ENCODE results near the gene PALD1.

- TF ChIP-seq ZNF768 (CRISPR knock-in tag; IDR thresholded peaks at IDR 0.05) (no peak), PLRG1 (conservative IDR thresholded peaks at IDR 0.05) (no peak), KAT7 (CRISPR knock-in tag; IDR thresholded peaks at IDR 0.05; ENCODE audit: borderline replicate concordance) (no peak), ATF6 (CRISPR knock-in tag; conservative IDR thresholded peaks at IDR 0.05) (no peak), BRD4 (CRISPR knock-in tag; IDR thresholded peaks at IDR 0.05) (no peak), ETV6 (CRISPR knock-in tag; conservative IDR thresholded peaks at IDR 0.05) (no peak), CTCF (CRISPR knock-in tag; IDR thresholded peaks at IDR 0.05) (no peak), SETDB1 (CRISPR knock-in tag; IDR thresholded peaks at IDR 0.05; ENCODE audit: borderline replicate concordance) (no peak), NR2C2 (CRISPR knock-in tag; IDR thresholded peaks at IDR 0.05; ENCODE audit: borderline replicate concordance) (no peak), EZH2 (conservative IDR thresholded peaks at IDR 0.05; ENCODE audit: low read depth, low read length) (no peak), PRDM15 (CRISPR knock-in tag; IDR thresholded peaks at IDR 0.05) (no peak), SIN3A (IDR thresholded peaks at IDR 0.05; ENCODE audit: borderline replicate concordance, low read depth, low read length) (no peak), ZFP36L2 (CRISPR knock-in tag; IDR thresholded peaks at IDR 0.05) (no peak)
Measured at GRCh38 chr10:70565556-70566514, 87.3 kb downstream of the PALD1 start.

All from HepG2 (cell line).